ENCODE results near the gene ACTN1.

DNA sequence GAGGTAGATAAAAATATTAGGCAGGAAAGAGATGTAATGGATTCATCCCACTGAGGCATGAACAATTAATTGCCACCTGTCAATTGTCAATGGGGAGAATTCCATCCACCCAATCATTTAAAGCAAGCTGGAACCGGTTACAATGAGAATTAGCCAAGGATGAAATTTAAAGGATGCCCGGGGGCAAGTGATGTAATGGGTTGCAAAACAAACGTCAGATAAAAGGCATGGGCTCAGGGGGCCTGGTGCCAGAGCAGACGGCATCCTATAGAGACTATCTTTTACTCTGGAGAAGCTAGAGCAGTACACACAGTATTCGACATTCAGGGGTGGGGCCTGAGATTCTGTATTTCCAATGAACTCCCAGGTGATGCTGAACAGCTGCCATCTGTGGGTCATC lies 105.7 kb downstream of the ACTN1 start:
- TF ChIP-seq, protein P1, sequence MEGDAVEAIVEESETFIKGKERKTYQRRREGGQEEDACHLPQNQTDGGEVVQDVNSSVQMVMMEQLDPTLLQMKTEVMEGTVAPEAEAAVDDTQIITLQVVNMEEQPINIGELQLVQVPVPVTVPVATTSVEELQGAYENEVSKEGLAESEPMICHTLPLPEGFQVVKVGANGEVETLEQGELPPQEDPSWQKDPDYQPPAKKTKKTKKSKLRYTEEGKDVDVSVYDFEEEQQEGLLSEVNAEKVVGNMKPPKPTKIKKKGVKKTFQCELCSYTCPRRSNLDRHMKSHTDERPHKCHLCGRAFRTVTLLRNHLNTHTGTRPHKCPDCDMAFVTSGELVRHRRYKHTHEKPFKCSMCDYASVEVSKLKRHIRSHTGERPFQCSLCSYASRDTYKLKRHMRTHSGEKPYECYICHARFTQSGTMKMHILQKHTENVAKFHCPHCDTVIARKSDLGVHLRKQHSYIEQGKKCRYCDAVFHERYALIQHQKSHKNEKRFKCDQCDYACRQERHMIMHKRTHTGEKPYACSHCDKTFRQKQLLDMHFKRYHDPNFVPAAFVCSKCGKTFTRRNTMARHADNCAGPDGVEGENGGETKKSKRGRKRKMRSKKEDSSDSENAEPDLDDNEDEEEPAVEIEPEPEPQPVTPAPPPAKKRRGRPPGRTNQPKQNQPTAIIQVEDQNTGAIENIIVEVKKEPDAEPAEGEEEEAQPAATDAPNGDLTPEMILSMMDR (conservative IDR thresholded peaks at IDR 0.05) = no peak
- no peak for TF ChIP-seq ZFX (IDR thresholded peaks at IDR 0.05)
